Heart left ventricle (tissue), 16 donors: Measurements from ENCODE around the gene GRIN1. TPM values are rescaled to one million over a fixed set of nuclear protein-coding genes. Genes with fewer than 3 reads are reported as not detected.

Source experiments
- ATAC-seq, 4 donors: fragments of 200-7000 bp; cut with Tn5 transposase; one replicate each; pipeline ENCODE4 v1.9.1; 2020 to 2022; ENCODE audit warnings: moderate library complexity in 4 of 4, mild to moderate bottlenecking in 3 of 4, moderate number of reproducible peaks in 1 of 4
- DNase-seq, 5 donors: peaks; one replicate each; pipeline ENCODE4 v3.0.0-alpha.2; 2020
- H3K27ac ChIP-seq, 12 donors: fragments of 200-600 bp; sonication (generic) in 4 of 12; one replicate each; pipeline versions ENCODE4 v1.5.0 to v1.8.0; 2016 to 2022; ENCODE audit warnings: mild to moderate bottlenecking in 2 of 12
- H3K27me3 ChIP-seq, 9 donors: fragments of 200-600 bp; sonication (generic) in 2 of 9; one replicate each; pipeline versions ENCODE4 v1.5.1 to v1.8.0; 2016 to 2022; ENCODE audit warnings: mild to moderate bottlenecking in 3 of 9
- H3K36me3 ChIP-seq, 9 donors: fragments of 200-600 bp; sonication (generic) in 2 of 9; one replicate each; pipeline versions ENCODE4 v1.5.0 to v1.8.0; 2018 to 2022; ENCODE audit warnings: mild to moderate bottlenecking in 2 of 9
- H3K4me1 ChIP-seq, 12 donors: fragments of 200-600 bp; sonication (generic) in 4 of 12; one replicate each; pipeline versions ENCODE4 v1.5.0 to v1.8.0; 2016 to 2022; ENCODE audit warnings: mild to moderate bottlenecking in 3 of 12
- H3K4me3 ChIP-seq, 12 donors: fragments of 200-600 bp; sonication (generic) in 4 of 12; one replicate each; pipeline versions ENCODE4 v1.5.0 to v1.8.0; 2017 to 2022; ENCODE audit warnings: mild to moderate bottlenecking in 9 of 12, moderate library complexity in 4 of 12
- H3K9me3 ChIP-seq, 12 donors: fragments of 200-600 bp; sonication (generic) in 4 of 12; one replicate each; pipeline versions ENCODE4 v1.5.0 to v1.8.0; 2016 to 2022; ENCODE audit warnings: mild to moderate bottlenecking in 1 of 12
- CTCF ChIP-seq, 12 donors: fragments of 200-600 bp; sonication (generic) in 4 of 12; IDR thresholded peaks; one replicate each; pipeline versions ENCODE4 v1.5.0 to v1.8.0; 2018 to 2022; ENCODE audit warnings: antibody characterized with exemption in 12 of 12, mild to moderate bottlenecking in 5 of 12
- POLR2A ChIP-seq, 2 donors: fragments of 450-650 bp; IDR thresholded peaks; one replicate each; pipeline ENCODE4 v1.6.1; 2017; ENCODE audit warnings: antibody characterized with exemption in 2 of 2, mild to moderate bottlenecking in 2 of 2, moderate library complexity in 2 of 2
- WGBS, 4 donors: extraction: QIAGEN DNeasy Blood & Tissue Kit in 2 of 4; methylation state at CpG; one replicate each; pipeline versions ENCODE4 v1.1.5 to v1.1.7; 2013 to 2018; 5-methylcytosine and 5-hydroxymethylcytosine counted together
- intact Hi-C, 10 donors: fragments of 100-400 bp; cut with DNase I; formaldehyde crosslinking; loops; one replicate each; pipeline versions ENCODE4 v1.11.1 to v1.14.2; 2022
- polyA plus RNA-seq, 2 donors: library from polyadenylated mRNA; stranded (reverse); fragments of 200-250 nt; gene quantifications; one replicate each; pipeline ENCODE4 v1.2.3, GENCODE V29; 2013
- total RNA-seq, 9 donors: library from RNA; depleted of rRNA in 2 of 9; stranded (reverse); fragments of >200 nt in 2 of 9; fragmentation: NEBNext Ultra II Directional in 3 of 9; extraction: Animal tissue kit (Norgen Biotek cat#: 25700) in 3 of 9; gene quantifications; one replicate each; pipeline versions ENCODE4 v1.1.0 to v1.2.4, GENCODE V29; 2016 to 2023
- donor health status: ischemic (EF 13 %, LVEDD 7.1; RV severe dilation, severe dysfunction).
- donor health status: healthy with polysubstance abuse.
- donor health status: DM: no; HTN: yes; CAD: no.
- donor health status: DM: no; HTN: no; CAD: no.
- donor health status: ischemic (EF 25% LVEDD 6.9; RV normal size, moderate dysfunction).
- donor health status: ischemic (EF 25% LVEDD 5.7; RV mildly dilated, moderate dysfunction).
- donor health status: healthy.
- donor health status: DM: yes; HTN: yes; CAD: no.
- donor health status: ischemic (EF 35%, LVEDD 5.7; RV mildly dilated, moderate dysfunction).
- donor health status: nonischemic (EF 11% LVEDD 7.7; RV severe dilation, severe dysfunction).
- donor health status: DM: yes; HTN: yes; CAD: no.
- donor health status: PGD.
- donor health status: ischemic (EF 29% LVEDD 5.4; RV normal size, mild dysfunction).
- donor health status: nonischemic (EF 23%, LVEDD 6.1; RV moderate dilation, normal function).

The GRIN1 gene
- total and polyA plus RNA-seq, 11 donors = 0.10 TPM; not detected in 10

- 7 to 21% (median 9%) methylated on average over 14 to 21 of the region's 21 CpGs for WGBS, 4 donors
These were observed 65.8 kb downstream of the GRIN1 start for GRCh38 chr9:137204731-137205125.

GRCh38 chr9:137205126-137206069, 66.4 kb downstream of the GRIN1 start, which contains the start of the genes NDOR1 and TMEM203:
Gene NDOR1, plus strand, starts transcription at chr9:137205700. Its CDS starts 78 bp downstream, at chr9:137205778.
Gene TMEM203, minus strand, starts transcription at chr9:137205648. Its CDS starts 234 bp downstream, at chr9:137205414.
- WGBS, 4 donors = 0% methylated on average over 45 to 98 of the region's 98 CpGs
- Histone ChIP-seq H3K27me3 (no peaks in the 10 kb centered on the region), H3K4me3 (peak within 1 kb of the TSS; percentile 73 to 100 (median 98)), H3K4me1 (peaks cover 7 to 64% (median 50%) of the 10 kb centered on the region in 12 donors), H3K9me3 (no peaks in the 10 kb centered on the region), H3K27ac (peak within 1 kb of the TSS; percentile 72 to 94 (median 87)), H3K36me3 (peaks cover 0 to 24% (median 0%) of the 10 kb centered on the region in 9 donors)
- ATAC-seq (peak in 3 of 4 donors; percentile 48 to 69 (median 68)), DNase-seq (peak; percentile 92 to 97 (median 94))
- intact Hi-C loops = loop anchor here in 2 of 10 donors (2.0 kb wide), 1 partner anchor 17 kb away; the partner anchor contains the start of gene RNF208 (in 2 of the 2)
- TF ChIP-seq CTCF (IDR thresholded peaks at IDR 0.05) (no peak), POLR2A (IDR thresholded peaks at IDR 0.05) (peak; percentile 35 to 83)

More at GRCh38 chr9:137204731-137205125, 65.8 kb downstream of the GRIN1 start:
- H3K9me3 ChIP-seq = no peaks in the 10 kb centered on the region
- no peaks in the 10 kb centered on the region for H3K27me3 ChIP-seq
- peaks cover 7 to 66% (median 52%) of the 10 kb centered on the region in 12 donors for H3K4me1 ChIP-seq
- no peak for DNase-seq
- peak overlapping the region; percentile 73 to 100 (median 98) for H3K4me3 ChIP-seq
- no peak for TF ChIP-seq CTCF (IDR thresholded peaks at IDR 0.05)
- TF ChIP-seq POLR2A (IDR thresholded peaks at IDR 0.05) = no peak
- peaks cover 0 to 17% (median 0%) of the 10 kb centered on the region in 9 donors for H3K36me3 ChIP-seq
- ATAC-seq = no peak
- intact Hi-C loops = loop anchor here in 2 of 10 donors (2.0 kb wide), 1 partner anchor 18 kb away; the partner anchor contains the start of gene RNF208 (in 2 of the 2)
- peak overlapping the region in 10 of 12 donors; percentile 75 to 94 (median 87) for H3K27ac ChIP-seq

GRCh38 chr9:137206602-137207001, 67.6 kb downstream of the GRIN1 start:
- H3K4me3 ChIP-seq = peak overlapping the region in 9 of 12 donors; percentile 73 to 100 (median 98)
- DNase-seq = no peak
- no peak for ATAC-seq
- no peak overlapping the region for H3K27ac ChIP-seq
- H3K36me3 ChIP-seq = peaks cover 0 to 24% (median 0%) of the 10 kb centered on the region in 9 donors
- H3K27me3 ChIP-seq = no peaks in the 10 kb centered on the region
- no peaks in the 10 kb centered on the region for H3K9me3 ChIP-seq
- peaks cover 7 to 57% (median 44%) of the 10 kb centered on the region in 12 donors for H3K4me1 ChIP-seq
- intact Hi-C loops = no loop called here
- 66 to 69% (median 67%) methylated on average over 7 of the region's 7 CpGs for WGBS, 4 donors
- no peak for TF ChIP-seq POLR2A (IDR thresholded peaks at IDR 0.05)
- no peak for TF ChIP-seq CTCF (IDR thresholded peaks at IDR 0.05)

- H3K4me3 ChIP-seq = no peak overlapping the region
- no peaks in the 10 kb centered on the region for H3K27me3 ChIP-seq
- intact Hi-C loops = no loop called here
- TF ChIP-seq CTCF (IDR thresholded peaks at IDR 0.05) = no peak
- peaks cover 0 to 11% (median 5%) of the 10 kb centered on the region in 12 donors for H3K4me1 ChIP-seq
- 76 to 85% (median 79%) methylated on average over 13 of the region's 13 CpGs for WGBS, 4 donors
- peaks cover 0 to 32% (median 3%) of the 10 kb centered on the region in 9 donors for H3K36me3 ChIP-seq
- H3K9me3 ChIP-seq = no peaks in the 10 kb centered on the region
- H3K27ac ChIP-seq = no peak overlapping the region
- ATAC-seq (no peak), DNase-seq (no peak)
These were observed 72.6 kb downstream of the GRIN1 start for GRCh38 chr9:137211532-137211931.
